ENCODE results near the gene RBMS1. TPM values are rescaled to one million over a fixed set of nuclear protein-coding genes. Genes with fewer than 3 reads are reported as not detected.

Gene RBMS1
- total RNA-seq, 1 donor from 2014 or later: 42.2 TPM

DNA sequence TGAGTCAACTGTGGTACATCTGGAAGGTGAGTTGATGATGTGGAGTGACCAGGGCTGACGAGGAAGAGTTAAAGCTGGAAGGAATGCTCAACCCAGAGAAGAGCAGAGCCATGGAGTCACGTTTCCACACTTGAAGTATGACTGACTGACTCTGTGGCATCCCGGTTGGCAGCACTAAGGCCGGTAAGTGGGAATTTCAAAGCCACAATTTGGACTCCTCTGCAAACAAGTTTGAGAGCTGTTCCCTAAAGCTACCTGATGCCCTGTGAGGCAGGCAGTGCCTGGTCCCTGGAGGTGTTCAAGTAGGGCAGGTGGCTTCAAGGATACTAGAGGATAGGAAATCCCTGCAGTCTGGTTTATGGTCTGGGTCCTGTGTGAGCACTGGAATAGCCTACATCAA lies 224.2 kb downstream of the RBMS1 start:
- DNase-seq (ENCODE audit: low spot score): no peak
- no peaks in the 10 kb centered on the region for H3K9me3 Mint-ChIP-seq
- H3K27me3 Mint-ChIP-seq (ENCODE audit: low read depth): peaks cover 22% of the 10 kb centered on the region
- peaks cover 41% of the 10 kb centered on the region for H3K4me1 Mint-ChIP-seq (ENCODE audit: low read depth)
- H3K4me3 Mint-ChIP-seq (ENCODE audit: low read depth): no peak overlapping the region
- H3K36me3 Mint-ChIP-seq (ENCODE audit: low read depth): peaks cover 29% of the 10 kb centered on the region
- no peak overlapping the region for H3K27ac Mint-ChIP-seq
- intact Hi-C loops (cut with micrococcal nuclease): loop anchor here (2.0 to 5.0 kb wide), 3 partner anchors 33 to 723 kb away; no protein-coding TSS in a partner anchor

DNA sequence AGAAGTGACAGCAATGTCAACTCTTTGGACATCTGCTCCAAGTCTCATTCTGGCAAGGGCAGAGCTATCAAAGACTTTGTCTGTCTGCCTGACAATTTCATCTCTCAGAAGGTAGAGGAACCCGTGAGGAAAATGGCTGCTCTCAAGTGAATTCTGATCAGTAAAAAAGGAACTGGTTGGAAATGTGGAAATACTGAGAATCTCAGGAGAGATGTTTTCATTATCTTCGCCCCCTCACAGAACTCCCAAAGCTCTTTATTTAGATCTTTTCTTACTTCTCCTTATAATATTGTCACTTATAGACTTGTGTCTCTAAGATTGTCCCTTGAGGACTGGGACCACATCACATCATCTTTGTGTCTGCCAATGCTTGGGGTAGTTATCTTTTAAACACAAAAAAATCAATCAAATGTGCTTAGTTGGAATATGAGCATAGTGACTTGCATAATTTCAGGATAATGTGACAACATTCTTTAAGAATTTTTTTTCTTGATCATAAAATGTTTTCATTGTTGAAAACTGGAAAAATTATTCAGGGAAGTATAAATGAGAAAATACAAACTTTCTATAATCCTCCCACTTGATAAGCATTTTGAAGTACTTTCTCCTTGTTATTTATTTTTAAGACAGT lies 225.3 kb downstream of the RBMS1 start:
- Mint-ChIP-seq H3K9me3 (no peaks in the 10 kb centered on the region), H3K27ac (no peak overlapping the region), H3K4me1 (ENCODE audit: low read depth) (peaks cover 38% of the 10 kb centered on the region), H3K4me3 (ENCODE audit: low read depth) (no peak overlapping the region), H3K36me3 (ENCODE audit: low read depth) (peaks cover 19% of the 10 kb centered on the region), H3K27me3 (ENCODE audit: low read depth) (peaks cover 22% of the 10 kb centered on the region)
- intact Hi-C loops (cut with micrococcal nuclease): loop anchor here (2.0 to 5.0 kb wide), 3 partner anchors 34 to 724 kb away; no protein-coding TSS in a partner anchor
- DNase-seq (ENCODE audit: low spot score): no peak

DNA sequence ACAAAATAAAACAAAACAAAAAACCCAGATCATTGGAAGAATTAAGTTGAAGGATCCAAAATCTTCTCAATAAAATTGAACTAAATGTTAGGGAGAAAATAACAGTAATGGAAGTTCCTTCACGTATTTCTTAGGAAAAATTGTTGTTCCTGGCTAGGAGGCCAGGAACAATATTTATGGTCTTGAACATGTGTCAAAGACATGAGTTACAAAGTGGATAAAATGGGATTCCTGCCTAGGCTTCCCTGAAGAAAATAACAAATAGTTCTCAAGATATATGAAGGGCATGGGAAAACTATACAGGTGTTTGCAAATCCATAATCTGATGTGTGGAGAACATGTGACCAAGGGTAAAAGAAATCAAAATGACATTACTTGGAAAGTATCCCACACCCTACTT lies 225.9 kb downstream of the RBMS1 start:
- Mint-ChIP-seq H3K27me3 (ENCODE audit: low read depth) (peaks cover 22% of the 10 kb centered on the region), H3K27ac (no peak overlapping the region), H3K9me3 (no peaks in the 10 kb centered on the region), H3K4me1 (ENCODE audit: low read depth) (peaks cover 35% of the 10 kb centered on the region), H3K4me3 (ENCODE audit: low read depth) (no peak overlapping the region), H3K36me3 (ENCODE audit: low read depth) (peaks cover 14% of the 10 kb centered on the region)
- intact Hi-C loops (cut with micrococcal nuclease): loop anchor here (2.0 to 5.0 kb wide), 3 partner anchors 35 to 725 kb away; no protein-coding TSS in a partner anchor
- DNase-seq (ENCODE audit: low spot score): no peak

DNA sequence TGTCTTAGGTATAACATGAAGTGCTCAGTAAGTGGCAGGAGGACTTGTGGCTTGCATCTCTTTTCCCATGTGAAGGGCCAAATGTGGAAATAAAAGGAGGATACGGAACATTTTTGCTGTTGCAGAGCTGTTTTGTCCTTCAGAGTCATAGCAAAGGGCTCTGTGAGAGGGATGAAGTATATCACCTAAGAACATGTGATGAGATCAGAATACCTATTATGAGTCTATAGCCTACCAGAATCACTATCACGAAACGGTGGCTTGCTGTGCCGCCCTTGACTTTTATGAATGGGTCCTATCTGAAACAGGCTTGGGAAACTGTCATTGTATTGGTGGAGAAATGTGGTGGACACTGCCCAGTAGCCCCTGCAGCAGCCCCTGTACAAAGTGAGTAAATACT lies 226.6 kb downstream of the RBMS1 start:
- Mint-ChIP-seq H3K4me3 (ENCODE audit: low read depth) (no peak overlapping the region), H3K27me3 (ENCODE audit: low read depth) (peaks cover 22% of the 10 kb centered on the region), H3K9me3 (no peaks in the 10 kb centered on the region), H3K36me3 (ENCODE audit: low read depth) (peaks cover 10% of the 10 kb centered on the region), H3K4me1 (ENCODE audit: low read depth) (peaks cover 31% of the 10 kb centered on the region), H3K27ac (no peak overlapping the region)
- intact Hi-C loops (cut with micrococcal nuclease): loop anchor here (5.0 kb wide), 2 partner anchors 35 to 725 kb away; no protein-coding TSS in a partner anchor
- no peak for DNase-seq (ENCODE audit: low spot score)

DNA sequence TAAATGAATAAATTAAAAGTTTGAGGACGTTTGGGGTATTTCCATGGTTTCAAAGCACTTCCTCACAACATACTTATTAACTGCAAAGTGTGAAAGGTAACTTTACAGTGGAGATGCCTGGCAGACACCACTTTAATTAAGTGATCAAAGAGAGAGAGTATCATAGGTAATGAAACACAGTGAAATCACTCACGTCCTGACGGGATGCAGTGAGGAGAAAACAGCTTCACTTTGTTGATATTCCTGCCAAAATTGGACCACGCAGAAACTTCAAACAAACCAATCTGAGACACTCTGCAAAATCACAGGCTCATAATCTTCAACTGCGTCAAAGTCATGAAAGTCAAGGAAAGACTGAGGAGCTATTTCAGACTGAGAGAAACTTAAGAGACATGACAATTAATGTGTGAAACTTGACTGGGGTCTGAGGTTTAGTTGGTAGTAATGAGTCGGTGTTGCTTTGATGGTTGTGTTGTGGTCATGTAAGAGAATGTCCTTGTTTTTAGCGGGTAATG lies 227.5 kb downstream of the RBMS1 start:
- Mint-ChIP-seq H3K27me3 (ENCODE audit: low read depth) (peaks cover 22% of the 10 kb centered on the region), H3K27ac (no peak overlapping the region), H3K4me1 (ENCODE audit: low read depth) (peaks cover 27% of the 10 kb centered on the region), H3K9me3 (no peaks in the 10 kb centered on the region), H3K36me3 (ENCODE audit: low read depth) (peaks cover 5% of the 10 kb centered on the region), H3K4me3 (ENCODE audit: low read depth) (no peak overlapping the region)
- DNase-seq (ENCODE audit: low spot score): no peak
- intact Hi-C loops (cut with micrococcal nuclease): loop anchor here (5.0 kb wide), 2 partner anchors 36 to 726 kb away; no protein-coding TSS in a partner anchor

DNA sequence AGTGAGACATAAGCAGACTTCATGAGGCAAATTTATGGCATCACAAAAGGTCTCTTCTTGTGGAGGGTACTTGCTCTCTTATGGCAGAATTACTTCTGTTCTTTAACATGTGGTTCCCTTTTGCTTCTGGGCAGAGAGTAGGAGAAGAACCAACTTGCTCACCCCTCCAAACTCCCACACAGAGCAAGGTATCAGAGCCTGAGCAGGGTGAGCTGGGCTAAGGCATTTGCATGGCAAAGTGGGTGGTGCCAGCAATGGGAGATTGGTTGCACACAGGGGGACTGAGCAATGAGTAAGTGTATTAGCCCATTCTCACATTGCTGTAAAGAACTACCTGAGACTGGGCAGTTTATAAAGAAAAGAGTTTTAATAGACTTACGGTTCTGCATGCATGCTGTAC lies 229.3 kb downstream of the RBMS1 start:
- intact Hi-C loops (cut with micrococcal nuclease): no loop called here
- Mint-ChIP-seq H3K36me3 (ENCODE audit: low read depth) (no peaks in the 10 kb centered on the region), H3K4me1 (ENCODE audit: low read depth) (peaks cover 18% of the 10 kb centered on the region), H3K27me3 (ENCODE audit: low read depth) (peaks cover 19% of the 10 kb centered on the region), H3K27ac (no peak overlapping the region), H3K4me3 (ENCODE audit: low read depth) (no peak overlapping the region), H3K9me3 (no peaks in the 10 kb centered on the region)
- no peak for DNase-seq (ENCODE audit: low spot score)

DNA sequence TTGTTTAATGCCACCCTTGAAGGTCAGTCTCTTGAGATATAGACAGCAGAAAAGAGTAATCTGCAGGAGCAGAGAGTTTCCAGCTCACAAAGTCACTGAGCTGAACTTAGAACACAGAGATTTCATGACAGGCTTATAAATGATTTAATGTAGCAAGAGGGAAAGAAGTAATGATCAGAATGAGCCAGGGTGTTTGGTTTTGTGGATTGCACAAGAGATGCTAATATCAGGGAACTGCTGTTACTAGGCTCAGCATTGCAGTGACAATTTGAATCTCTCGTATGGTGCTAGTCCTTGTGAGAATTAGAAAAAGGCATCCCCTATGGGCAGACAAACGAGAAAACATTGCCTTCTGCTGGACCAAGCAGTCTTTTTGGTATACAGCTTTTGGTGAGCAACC lies 231.9 kb downstream of the RBMS1 start:
- Mint-ChIP-seq H3K27me3 (ENCODE audit: low read depth) (peaks cover 8% of the 10 kb centered on the region), H3K9me3 (no peaks in the 10 kb centered on the region), H3K36me3 (ENCODE audit: low read depth) (no peaks in the 10 kb centered on the region), H3K27ac (no peak overlapping the region), H3K4me3 (ENCODE audit: low read depth) (no peak overlapping the region), H3K4me1 (ENCODE audit: low read depth) (peaks cover 12% of the 10 kb centered on the region)
- DNase-seq (ENCODE audit: low spot score): no peak
- intact Hi-C loops (cut with micrococcal nuclease): no loop called here

DNA sequence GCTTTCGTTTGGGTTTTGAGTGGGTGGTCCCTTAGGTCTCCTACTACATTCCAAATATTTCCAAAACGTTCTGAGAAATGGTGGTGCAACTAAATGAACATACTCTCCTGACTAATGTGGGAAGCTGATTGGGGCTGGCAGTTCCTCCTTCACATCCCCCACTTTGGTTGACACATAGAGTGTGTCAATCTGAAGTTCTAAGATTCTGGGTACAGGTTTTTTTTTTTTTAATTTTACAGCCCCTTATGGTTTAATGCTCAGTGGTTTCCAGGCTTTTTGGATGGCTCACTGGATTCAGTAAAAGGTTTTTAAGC lies 235.2 kb downstream of the RBMS1 start:
- DNase-seq (ENCODE audit: low spot score): no peak
- Mint-ChIP-seq H3K4me3 (ENCODE audit: low read depth) (no peak overlapping the region), H3K36me3 (ENCODE audit: low read depth) (no peaks in the 10 kb centered on the region), H3K27me3 (ENCODE audit: low read depth) (peaks cover 10% of the 10 kb centered on the region), H3K9me3 (no peaks in the 10 kb centered on the region), H3K27ac (no peak overlapping the region), H3K4me1 (ENCODE audit: low read depth) (no peaks in the 10 kb centered on the region)
- intact Hi-C loops (cut with micrococcal nuclease): loop anchor here (10.0 kb wide), 1 partner anchor 656 kb away; no protein-coding TSS in a partner anchor

DNA sequence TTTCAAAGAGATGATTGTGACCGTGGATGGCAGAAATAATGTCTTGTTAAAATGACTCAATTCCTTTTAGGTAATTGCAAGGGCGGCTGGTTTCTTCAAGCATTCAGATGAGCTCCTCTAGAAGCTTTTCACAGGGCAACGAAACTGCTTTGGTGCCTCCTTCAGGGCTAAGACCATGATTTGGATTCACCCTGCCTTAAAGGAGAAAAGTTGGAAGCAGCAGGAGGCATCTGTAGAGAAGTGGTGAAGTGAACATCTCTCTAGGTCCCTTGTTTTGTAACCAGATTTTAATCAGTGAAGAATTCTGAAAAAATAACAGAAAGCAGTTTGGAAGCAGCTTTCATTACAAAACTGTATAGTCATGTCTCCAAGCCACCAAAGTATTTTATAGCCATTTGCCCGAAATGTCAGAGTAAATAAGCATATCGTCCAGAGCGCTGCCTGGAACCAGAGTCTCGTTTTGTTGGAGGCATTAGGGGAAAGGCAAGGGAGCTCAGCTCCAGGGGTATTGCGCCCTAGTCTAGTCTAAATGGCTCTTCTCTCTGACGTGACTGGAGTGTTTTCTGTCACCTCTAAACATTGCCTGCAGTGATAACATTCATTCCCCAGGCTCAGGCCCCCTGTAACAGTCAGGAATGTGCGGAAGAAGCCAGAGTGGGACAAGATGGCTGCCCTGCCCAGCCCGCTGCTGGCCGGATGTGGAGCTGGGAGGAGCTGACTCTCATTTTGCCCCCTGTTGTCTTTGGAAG lies 235.7 kb downstream of the RBMS1 start:
- no peak for DNase-seq (ENCODE audit: low spot score)
- H3K36me3 Mint-ChIP-seq (ENCODE audit: low read depth): no peaks in the 10 kb centered on the region
- intact Hi-C loops (cut with micrococcal nuclease): loop anchor here (10.0 kb wide), 1 partner anchor 657 kb away; no protein-coding TSS in a partner anchor
- H3K27ac Mint-ChIP-seq: no peak overlapping the region
- no peak overlapping the region for H3K4me3 Mint-ChIP-seq (ENCODE audit: low read depth)
- H3K27me3 Mint-ChIP-seq (ENCODE audit: low read depth): peaks cover 12% of the 10 kb centered on the region
- no peaks in the 10 kb centered on the region for H3K9me3 Mint-ChIP-seq
- no peaks in the 10 kb centered on the region for H3K4me1 Mint-ChIP-seq (ENCODE audit: low read depth)

DNA sequence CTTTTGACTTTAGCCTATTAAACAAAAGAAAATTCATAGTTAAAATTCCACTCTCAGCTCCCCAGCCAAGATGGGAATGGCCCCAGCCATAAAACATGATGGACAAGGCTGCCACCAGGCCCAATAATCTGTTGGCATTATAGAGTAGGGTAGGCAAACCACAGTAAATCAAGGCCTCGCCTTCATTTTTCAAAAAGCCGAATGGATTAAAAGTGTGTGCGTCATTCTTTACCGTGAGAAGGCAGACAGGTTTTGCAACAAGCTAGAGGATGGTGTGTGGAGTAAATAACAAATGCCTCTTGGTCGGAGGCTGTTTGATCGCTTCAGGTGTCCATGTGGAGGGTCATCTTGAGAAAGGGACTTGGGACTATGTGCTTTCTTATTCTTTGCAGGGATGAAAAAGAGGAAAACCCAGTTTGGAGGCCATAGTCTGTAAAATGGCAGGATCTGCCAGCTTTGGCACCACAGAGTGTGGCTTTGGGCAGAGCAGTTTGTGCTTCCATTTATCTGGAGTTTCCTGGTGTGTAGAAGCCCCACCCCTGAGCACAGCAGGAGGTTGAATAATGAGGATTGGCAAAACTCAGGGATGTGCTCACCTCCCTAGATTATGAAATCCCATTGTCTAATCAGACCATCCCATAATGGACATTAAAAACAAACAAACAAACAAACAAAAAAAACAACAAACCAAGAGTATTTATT lies 236.4 kb downstream of the RBMS1 start:
- intact Hi-C loops (cut with micrococcal nuclease): loop anchor here (10.0 kb wide), 1 partner anchor 658 kb away; no protein-coding TSS in a partner anchor
- Mint-ChIP-seq H3K27me3 (ENCODE audit: low read depth) (peaks cover 14% of the 10 kb centered on the region), H3K4me1 (ENCODE audit: low read depth) (no peaks in the 10 kb centered on the region), H3K4me3 (ENCODE audit: low read depth) (no peak overlapping the region), H3K27ac (no peak overlapping the region), H3K36me3 (ENCODE audit: low read depth) (no peaks in the 10 kb centered on the region), H3K9me3 (no peaks in the 10 kb centered on the region)
- DNase-seq (ENCODE audit: low spot score): no peak

DNA sequence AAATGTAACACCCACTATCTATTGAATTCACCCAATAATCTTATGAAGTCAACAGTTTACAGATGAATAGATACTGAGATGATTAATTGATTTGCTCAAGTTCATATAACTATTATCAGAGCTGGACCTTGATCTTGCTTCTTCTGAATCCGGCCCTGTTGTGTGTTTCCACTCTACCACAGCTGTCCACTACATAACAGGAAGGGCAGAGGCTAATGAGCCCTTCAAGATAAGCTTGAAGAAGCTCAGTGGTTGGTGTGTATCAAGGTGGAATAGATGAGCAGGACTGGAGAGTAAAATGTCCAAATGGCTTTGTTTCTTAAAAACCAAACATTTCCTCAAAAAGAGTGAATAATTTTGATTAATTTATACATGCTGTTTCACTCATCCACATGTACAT lies 237.1 kb downstream of the RBMS1 start:
- Mint-ChIP-seq H3K4me3 (ENCODE audit: low read depth) (no peak overlapping the region), H3K4me1 (ENCODE audit: low read depth) (no peaks in the 10 kb centered on the region), H3K27ac (no peak overlapping the region), H3K27me3 (ENCODE audit: low read depth) (peaks cover 15% of the 10 kb centered on the region), H3K36me3 (ENCODE audit: low read depth) (no peaks in the 10 kb centered on the region), H3K9me3 (no peaks in the 10 kb centered on the region)
- no peak for DNase-seq (ENCODE audit: low spot score)
- intact Hi-C loops (cut with micrococcal nuclease): loop anchor here (10.0 kb wide), 1 partner anchor 658 kb away; no protein-coding TSS in a partner anchor

DNA sequence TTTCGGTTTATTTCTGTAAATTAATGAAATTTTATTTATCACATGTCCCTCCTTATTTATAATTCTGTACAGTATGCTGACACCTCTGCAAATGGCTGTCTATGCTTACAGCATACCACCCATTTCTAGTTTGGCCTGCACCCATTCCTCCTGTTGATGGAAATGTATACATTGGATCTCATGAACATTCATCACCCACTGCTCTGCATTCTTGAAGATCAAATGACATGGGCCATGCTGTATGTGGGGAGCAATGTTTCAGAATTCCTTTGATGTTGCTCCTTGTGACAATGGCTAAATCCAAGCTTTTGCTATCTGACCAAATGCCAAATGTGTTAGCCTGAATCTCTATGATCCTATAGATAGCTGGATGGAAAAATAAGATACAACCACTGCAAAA lies 238.2 kb downstream of the RBMS1 start:
- no peak for DNase-seq (ENCODE audit: low spot score)
- H3K36me3 Mint-ChIP-seq (ENCODE audit: low read depth): no peaks in the 10 kb centered on the region
- no peak overlapping the region for H3K27ac Mint-ChIP-seq
- no peak overlapping the region for H3K4me3 Mint-ChIP-seq (ENCODE audit: low read depth)
- H3K27me3 Mint-ChIP-seq (ENCODE audit: low read depth): peaks cover 22% of the 10 kb centered on the region
- intact Hi-C loops (cut with micrococcal nuclease): loop anchor here (10.0 kb wide), 1 partner anchor 659 kb away; no protein-coding TSS in a partner anchor
- no peaks in the 10 kb centered on the region for H3K4me1 Mint-ChIP-seq (ENCODE audit: low read depth)
- H3K9me3 Mint-ChIP-seq: no peaks in the 10 kb centered on the region
